H1 (cell line): Measurements from ENCODE around the gene PI4KA. TPM values are rescaled to one million over a fixed set of nuclear protein-coding genes. Genes with fewer than 3 reads are reported as not detected.

Source experiments
- CTCF ChIA-PET: fragments of 300-600 bp; sonication (Branson Sonifier 250); formaldehyde crosslinking; loops from one replicate; lab custom pipeline; 2021; ENCODE audit not compliant: partially characterized antibody; lab: Charles Lee
- POLR2A ChIA-PET: fragments of 300-600 bp; sonication (Branson Sonifier 250); formaldehyde crosslinking; loops from one replicate; lab custom pipeline; 2021; ENCODE audit warnings: inconsistent platforms; ENCODE audit not compliant: partially characterized antibody; lab: Charles Lee
- DNase-seq, 2 experiments: peaks; one replicate each; pipeline versions ENCODE4 v3.0.0 to v3.0.0-alpha.2; 2010 to 2022; ENCODE audit warnings: low spot score in 2 of 2, low read depth in 1 of 2, mixed read lengths in 1 of 2
- FAIRE-seq: peaks from 2 replicates; lab custom pipeline; 2011; peaks lifted over from hg19 to GRCh38; lab: Jason Lieb, UNC
- H2AFZ ChIP-seq: 2 replicates; pipeline ENCODE4 v1.8.1; 2012; ENCODE audit warnings: low read length, inconsistent platforms
- H2AK5ac ChIP-seq: 2 replicates; pipeline ENCODE4 v1.6.1; 2013; ENCODE audit warnings: low read depth, low read length
- H2BK120ac ChIP-seq: replicated peaks from 2 replicates; pipeline ENCODE3; 2013; ENCODE audit warnings: low read depth, low read length, inconsistent platforms
- H2BK12ac ChIP-seq: 2 replicates; pipeline ENCODE4 v1.6.1; 2013; ENCODE audit warnings: low read depth, low read length
- H2BK15ac ChIP-seq: 2 replicates; pipeline ENCODE4 v1.6.1; 2013; ENCODE audit warnings: low read length
- H2BK20ac ChIP-seq: 2 replicates; pipeline ENCODE4 v1.6.1; 2013; ENCODE audit warnings: low read length
- H2BK5ac ChIP-seq: 2 replicates; pipeline ENCODE4 v1.6.1; 2013; ENCODE audit warnings: low read depth, low read length
- H3K14ac ChIP-seq: 2 replicates; pipeline ENCODE4 v1.6.1; 2013; ENCODE audit warnings: inconsistent platforms; ENCODE audit not compliant: insufficient read length
- H3K18ac ChIP-seq: 2 replicates; pipeline ENCODE4 v1.6.1; 2013; ENCODE audit warnings: low read length; ENCODE audit errors: extremely low read depth
- H3K23ac ChIP-seq: 2 replicates; pipeline ENCODE4 v1.6.1; 2013; ENCODE audit warnings: inconsistent platforms; ENCODE audit not compliant: insufficient read length
- H3K23me2 ChIP-seq: 2 replicates; pipeline ENCODE4 v1.6.1; 2013; ENCODE audit warnings: low read depth, low read length
- H3K27ac ChIP-seq: 2 replicates; pipeline ENCODE4 v1.6.1; 2011; ENCODE audit warnings: low read depth, low read length, inconsistent platforms
- H3K27me3 ChIP-seq, 4 experiments: replicated peaks in 1 of 4; 1 replicate in 1 of 4; 2 replicates in 3 of 4; pipeline versions ENCODE4 v1.6.1 to v1.8.1; 2011 to 2013; ENCODE audit warnings: low read length in 3 of 4, mild to moderate bottlenecking in 3 of 4, inconsistent platforms in 2 of 4, mixed read lengths in 2 of 4, moderate library complexity in 1 of 4; ENCODE audit not compliant: control insufficient read depth in 3 of 4, insufficient read depth in 3 of 4; ENCODE audit errors: extremely low read depth in 1 of 4
- H3K36me3 ChIP-seq, 4 experiments: 2 replicates each; pipeline versions ENCODE4 v1.6.1 to v1.8.1; 2011 to 2013; ENCODE audit warnings: mild to moderate bottlenecking in 4 of 4, low read length in 3 of 4, moderate library complexity in 2 of 4, control low read depth in 1 of 4, inconsistent platforms in 1 of 4; ENCODE audit not compliant: insufficient read depth in 4 of 4, control insufficient read depth in 2 of 4
- H3K4ac ChIP-seq: replicated peaks from 2 replicates; pipeline ENCODE3; 2013; ENCODE audit warnings: low read length, low read depth, mixed read lengths, inconsistent platforms; ENCODE audit not compliant: insufficient read length
- H3K4me1 ChIP-seq, 4 experiments: replicated peaks in 1 of 4; 1 replicate in 1 of 4; 2 replicates in 3 of 4; pipeline versions ENCODE4 v1.6.1 to v1.8.1; 2011 to 2013; ENCODE audit warnings: low read length in 3 of 4, inconsistent platforms in 2 of 4, mixed read lengths in 1 of 4; ENCODE audit not compliant: insufficient read depth in 4 of 4, control insufficient read depth in 3 of 4
- H3K4me2 ChIP-seq, 2 experiments: 2 replicates each; pipeline versions ENCODE4 v1.6.1 to v1.8.1; 2011 to 2013; ENCODE audit warnings: low read depth in 2 of 2, low read length in 2 of 2, control low read depth in 1 of 2, inconsistent platforms in 1 of 2, mild to moderate bottlenecking in 1 of 2; ENCODE audit not compliant: insufficient read depth in 1 of 2
- H3K4me3 ChIP-seq, 4 experiments: fragments of 200-600, 300-600 bp in 1 of 4; sonication (generic), shearing (Covaris generic), sonication (Bioruptor Twin) in 1 of 4; 2 replicates each; pipeline versions ENCODE4 v1.5.1 to v1.8.1; 2011 to 2016; ENCODE audit warnings: low read length in 4 of 4, low read depth in 3 of 4, control low read depth in 2 of 4, inconsistent platforms in 2 of 4, mild to moderate bottlenecking in 2 of 4, mixed read lengths in 1 of 4, moderate library complexity in 1 of 4; ENCODE audit not compliant: insufficient read depth in 2 of 4; ENCODE audit errors: extremely low read depth in 1 of 4
- H3K56ac ChIP-seq: replicated peaks from 2 replicates; pipeline ENCODE3; 2013; ENCODE audit warnings: low read depth, mild to moderate bottlenecking, mixed read lengths, low read length, inconsistent platforms; ENCODE audit not compliant: insufficient read length
- H3K79me1 ChIP-seq: 2 replicates; pipeline ENCODE4 v1.6.1; 2013; ENCODE audit warnings: low read depth, low read length, control low read depth
- H3K79me2 ChIP-seq, 2 experiments: 2 replicates each; pipeline versions ENCODE4 v1.6.1 to v1.8.1; 2012 to 2013; ENCODE audit warnings: low read length in 2 of 2, mild to moderate bottlenecking in 2 of 2, inconsistent platforms in 1 of 2; ENCODE audit not compliant: insufficient read depth in 2 of 2, control insufficient read depth in 1 of 2
- H3K9ac ChIP-seq, 4 experiments: replicated peaks in 1 of 4; 1 replicate in 1 of 4; 2 replicates in 3 of 4; pipeline versions ENCODE4 v1.6.1 to v1.8.1; 2011 to 2013; ENCODE audit warnings: low read depth in 3 of 4, low read length in 3 of 4, control low read depth in 2 of 4, mild to moderate bottlenecking in 2 of 4, moderate library complexity in 2 of 4, inconsistent platforms in 1 of 4; ENCODE audit errors: extremely low read depth in 1 of 4
- H3K9me3 ChIP-seq, 2 experiments: 2 replicates each; pipeline versions ENCODE4 v1.6.1 to v1.8.1; 2012 to 2013; ENCODE audit warnings: mild to moderate bottlenecking in 2 of 2, moderate library complexity in 2 of 2, control low read depth in 1 of 2, inconsistent platforms in 1 of 2, low read depth in 1 of 2, low read length in 1 of 2, mixed read lengths in 1 of 2; ENCODE audit not compliant: insufficient read depth in 2 of 2
- H4K20me1 ChIP-seq, 2 experiments: replicated peaks in 1 of 2; 2 replicates each; pipeline versions ENCODE3 to v1.8.1; 2011 to 2013; ENCODE audit warnings: inconsistent platforms in 2 of 2, low read length in 2 of 2, mild to moderate bottlenecking in 1 of 2; ENCODE audit not compliant: insufficient read depth in 2 of 2, control insufficient read depth in 1 of 2
- H4K5ac ChIP-seq: 2 replicates; pipeline ENCODE4 v1.6.1; 2013; ENCODE audit warnings: low read length, low read depth, mixed read lengths, inconsistent platforms; ENCODE audit not compliant: insufficient read length
- H4K8ac ChIP-seq: 2 replicates; pipeline ENCODE4 v1.8.0; 2013; ENCODE audit warnings: mild to moderate bottlenecking, moderate library complexity, low read length, inconsistent platforms; ENCODE audit not compliant: insufficient read depth; ENCODE audit errors: extremely low read depth
- H4K91ac ChIP-seq: replicated peaks from 2 replicates; pipeline ENCODE3; 2013; ENCODE audit warnings: low read length, mixed read lengths, inconsistent platforms; ENCODE audit not compliant: insufficient read length
- ASH2L ChIP-seq: fragments of 200-600, 300-600 bp; sonication (generic); IDR thresholded peaks from one replicate; pipeline ENCODE4 v1.7.1; 2017; ENCODE audit warnings: low read length
- BACH1 ChIP-seq: IDR thresholded peaks from 2 replicates; pipeline ENCODE4 v1.6.1; 2012; ENCODE audit warnings: low read length, improper control_type of control experiment
- BCL11A ChIP-seq, 2 experiments: IDR thresholded peaks; one replicate each; pipeline ENCODE4 v1.6.1; 2011; ENCODE audit warnings: low read depth in 2 of 2, low read length in 2 of 2, mild to moderate bottlenecking in 2 of 2
- CBX5 ChIP-seq: fragments of 300-800, 300-1000 bp; sonication (generic); IDR thresholded peaks from 2 replicates; pipeline ENCODE4 v1.7.1; 2016; ENCODE audit warnings: antibody characterized with exemption, low read length, low read depth
- CHD2 ChIP-seq: IDR thresholded peaks from 2 replicates; pipeline ENCODE4 v1.6.1; 2012; ENCODE audit warnings: low read length, improper control_type of control experiment
- KDM5A ChIP-seq: fragments of 200-600 bp; IDR thresholded peaks from 2 replicates; pipeline ENCODE4 v1.7.1; 2012; ENCODE audit warnings: mild to moderate bottlenecking, low read length, inconsistent platforms, mixed read lengths
- RBBP5 ChIP-seq: IDR thresholded peaks from 2 replicates; pipeline ENCODE4 v1.7.1; 2012; ENCODE audit warnings: low read depth, mild to moderate bottlenecking, inconsistent platforms, low read length, moderate library complexity, borderline replicate concordance
- RNF2 ChIP-seq: fragments of 200-900, 300-1000 bp; sonication (generic); IDR thresholded peaks from 2 replicates; pipeline ENCODE4 v1.7.1; 2016; ENCODE audit warnings: borderline replicate concordance, low read depth, mild to moderate bottlenecking, antibody characterized with exemption, low read length; ENCODE audit not compliant: poor library complexity, severe bottlenecking; ENCODE audit errors: missing control alignments
- SAP30 ChIP-seq: fragments of 300-600 bp; sonication (generic); IDR thresholded peaks from 2 replicates; pipeline ENCODE4 v1.7.1; 2012; ENCODE audit warnings: low read length, moderate library complexity, mild to moderate bottlenecking, inconsistent platforms; ENCODE audit not compliant: insufficient read depth, insufficient replicate concordance
- SRF ChIP-seq: IDR thresholded peaks from 2 replicates; pipeline ENCODE4 v1.6.1; 2011; ENCODE audit warnings: mild to moderate bottlenecking, low read depth, low read length, moderate library complexity
- TBP ChIP-seq: IDR thresholded peaks from 2 replicates; pipeline ENCODE4 v1.6.1; 2011; ENCODE audit warnings: low read depth, low read length, improper control_type of control experiment
- TCF12 ChIP-seq: IDR thresholded peaks from 2 replicates; pipeline ENCODE4 v1.6.1; 2011; ENCODE audit warnings: low read depth, mild to moderate bottlenecking, low read length
- TEAD4 ChIP-seq: IDR thresholded peaks from 2 replicates; pipeline ENCODE4 v1.6.1; 2012; ENCODE audit warnings: low read depth, low read length, inconsistent platforms, mixed read lengths
- ZNF274 ChIP-seq: IDR thresholded peaks from 2 replicates; pipeline ENCODE4 v1.7.0; 2012; ENCODE audit warnings: low read length, borderline replicate concordance; ENCODE audit errors: extremely low read depth
- WGBS, 2 experiments: shearing (Covaris generic) in 1 of 2; methylation state at CpG; one replicate each; pipeline versions ENCODE4 v1.1.6 to v1.1.7; 2013 to 2015; ENCODE audit warnings: low lambda C conversion rate in 2 of 2, mixed read lengths in 2 of 2, inconsistent platforms in 1 of 2, low coverage in 1 of 2, missing lambda C conversion rate in 1 of 2; ENCODE audit not compliant: insufficient replicate concordance in 2 of 2, insufficient coverage in 1 of 2, insufficient read length in 1 of 2; ENCODE audit errors: extremely low coverage in 1 of 2, missing lambda C conversion rate in 1 of 2; 5-methylcytosine and 5-hydroxymethylcytosine counted together
- polyA plus RNA-seq, 7 experiments: library from polyadenylated mRNA; depleted of rRNA in 3 of 7; stranded (reverse) in 5 of 7; unstranded in 2 of 7; fragments of >200 nt in 5 of 7; fragments of 200-250 nt in 2 of 7; gene quantifications; 1 replicate in 5 of 7; 2 replicates in 1 of 7; 4 replicates in 1 of 7; pipeline versions ENCODE4 v1.2.1 to v1.2.3, GENCODE V29; 2011 to 2013; ENCODE audit warnings: missing spikeins in 2 of 7, mixed read lengths in 2 of 7
- total RNA-seq: library from RNA; stranded (reverse); fragmentation: NEBNext Ultra II Directional; extraction: Animal tissue kit (Norgen Biotek cat#: 25700); gene quantifications from 2 replicates; pipeline ENCODE4 v1.2.1, GENCODE V29; 2021
- TF ChIP-seq, protein P1 (sequence below): IDR thresholded peaks from 2 replicates; pipeline ENCODE4 v1.6.1; 2012; ENCODE audit warnings: inconsistent platforms

Gene PI4KA
- total and polyA plus RNA-seq, 2 of the 8 experiments (the other 6 are each of a cell fraction or from before 2014, with no cell fraction given), result 22.5 to 37.7 TPM

DNA sequence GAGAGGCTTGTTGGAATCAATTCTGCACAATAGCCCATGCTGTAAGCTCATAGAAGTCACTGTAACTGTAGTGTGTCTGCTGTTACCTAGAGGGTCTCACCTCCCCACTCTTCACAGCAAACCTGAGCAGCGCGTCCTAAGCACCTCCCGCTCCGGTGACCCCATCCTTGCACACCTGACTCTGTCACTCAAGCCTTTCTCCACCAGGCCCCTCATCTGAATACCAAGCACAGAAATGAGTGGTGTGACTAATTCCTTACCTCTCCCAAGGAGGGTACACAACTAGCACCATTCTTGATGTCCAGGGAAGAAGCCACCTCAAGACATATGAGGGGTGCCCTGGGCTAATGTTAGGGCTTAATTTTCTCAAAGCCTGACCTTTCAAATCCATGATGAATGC, 71.4 kb downstream of the PI4KA start:
- Histone ChIP-seq H3K23ac (no peak overlapping the region), H2BK15ac (no peak overlapping the region), H3K4me1 (peaks cover 3 to 6% (median 5%) of the 10 kb centered on the region in 4 experiments; a peak in 5 of 7 replicates), H3K9ac (no peak overlapping the region), H3K9me3 (no peaks in the 10 kb centered on the region), H3K79me1 (no peaks in the 10 kb centered on the region), H3K14ac (no peak overlapping the region), H4K8ac (no peak overlapping the region), H3K4me3 (no peak overlapping the region), H2AK5ac (no peak overlapping the region), H3K23me2 (no peaks in the 10 kb centered on the region), H2BK120ac (no peak overlapping the region), H3K18ac (no peak overlapping the region), H3K56ac (no peak overlapping the region), H2BK12ac (no peak overlapping the region), H3K4ac (no peak overlapping the region), H3K4me2 (no peak overlapping the region), H4K91ac (no peak overlapping the region), H3K27ac (no peak overlapping the region), H4K20me1 (peaks cover 0 to 4% of the 10 kb centered on the region in 2 experiments), H2AFZ (no peak overlapping the region), H3K27me3 (no peaks in the 10 kb centered on the region), H2BK5ac (no peak overlapping the region), H4K5ac (no peak overlapping the region), H3K79me2 (no peaks in the 10 kb centered on the region), H3K36me3 (no peaks in the 10 kb centered on the region), H2BK20ac (no peak overlapping the region)
- 100% methylated on average over 4 of the region's 4 CpGs; no CpG with 5 or more reads in 1 of the 2 experiments for WGBS, 2 experiments
- ChIA-PET CTCF (interaction anchor here (0.7 to 0.9 kb wide), 2 partner anchors 9 to 83 kb away, joined by 3 read pairs; no protein-coding TSS in a partner anchor), POLR2A (no interaction called here)
- no peak for DNase-seq
- FAIRE-seq, result no peak
- TF ChIP-seq BACH1 (no peak), CHD2 (no peak), CBX5 (no peak), TCF12 (no peak), ZNF274 (no peak), TEAD4 (no peak), KDM5A (no peak), BCL11A (IDR thresholded peaks at IDR 0.05; ENCODE audit: low read depth in 2 of 2, low read length in 2 of 2) (no peak), SAP30 (no peak), RBBP5 (no peak), TBP (no peak), SRF (no peak), RNF2 (no peak), ASH2L (no peak)
- TF ChIP-seq, protein P1, sequence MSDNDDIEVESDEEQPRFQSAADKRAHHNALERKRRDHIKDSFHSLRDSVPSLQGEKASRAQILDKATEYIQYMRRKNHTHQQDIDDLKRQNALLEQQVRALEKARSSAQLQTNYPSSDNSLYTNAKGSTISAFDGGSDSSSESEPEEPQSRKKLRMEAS, result no peak
